ENCODE data around the gene ADPRHL1.

DNA sequence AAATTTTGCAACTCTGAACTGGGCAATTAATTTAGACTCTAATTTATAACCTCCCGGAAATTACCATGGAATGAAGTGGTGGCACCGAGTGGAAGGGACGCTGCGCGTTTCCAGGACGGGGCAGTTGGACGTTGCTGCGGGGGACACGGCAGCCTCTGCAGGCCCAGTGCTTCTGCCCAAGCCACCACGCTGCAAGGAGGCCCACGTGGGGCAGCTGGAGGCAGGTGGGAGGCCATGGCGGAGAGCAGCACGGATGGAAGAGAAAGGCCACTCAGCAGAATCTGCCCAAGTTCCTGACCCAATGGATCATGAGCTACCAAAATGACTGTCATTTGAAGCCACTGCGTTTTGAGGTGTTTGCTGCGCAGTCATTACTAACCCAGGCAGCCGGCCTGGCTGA is 11.2 kb upstream of the ADPRHL1 start:
- no peak for TF ChIP-seq TAF1 (IDR thresholded peaks at IDR 0.05; ENCODE audit: low read depth)
- TF ChIP-seq YY1 (IDR thresholded peaks at IDR 0.05; ENCODE audit: low read depth) = no peak
- TF ChIP-seq ZBTB7A (IDR thresholded peaks at IDR 0.05; ENCODE audit: low read depth) = no peak
- no peak for TF ChIP-seq TCF12 (IDR thresholded peaks at IDR 0.05; ENCODE audit: low read depth)
- no peak for TF ChIP-seq EGR1 (IDR thresholded peaks at IDR 0.05)
- TF ChIP-seq FOXM1 (IDR thresholded peaks at IDR 0.05; ENCODE audit: borderline replicate concordance, low read depth) = no peak
- no peak for TF ChIP-seq TEAD4 (IDR thresholded peaks at IDR 0.05)
- no peak for TF ChIP-seq EP300 (IDR thresholded peaks at IDR 0.05; ENCODE audit: borderline replicate concordance)
- TF ChIP-seq, protein P1, sequence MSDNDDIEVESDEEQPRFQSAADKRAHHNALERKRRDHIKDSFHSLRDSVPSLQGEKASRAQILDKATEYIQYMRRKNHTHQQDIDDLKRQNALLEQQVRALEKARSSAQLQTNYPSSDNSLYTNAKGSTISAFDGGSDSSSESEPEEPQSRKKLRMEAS (IDR thresholded peaks at IDR 0.05) = no peak
- TF ChIP-seq NFIC (IDR thresholded peaks at IDR 0.05) = no peak
- TF ChIP-seq, protein P2, sequence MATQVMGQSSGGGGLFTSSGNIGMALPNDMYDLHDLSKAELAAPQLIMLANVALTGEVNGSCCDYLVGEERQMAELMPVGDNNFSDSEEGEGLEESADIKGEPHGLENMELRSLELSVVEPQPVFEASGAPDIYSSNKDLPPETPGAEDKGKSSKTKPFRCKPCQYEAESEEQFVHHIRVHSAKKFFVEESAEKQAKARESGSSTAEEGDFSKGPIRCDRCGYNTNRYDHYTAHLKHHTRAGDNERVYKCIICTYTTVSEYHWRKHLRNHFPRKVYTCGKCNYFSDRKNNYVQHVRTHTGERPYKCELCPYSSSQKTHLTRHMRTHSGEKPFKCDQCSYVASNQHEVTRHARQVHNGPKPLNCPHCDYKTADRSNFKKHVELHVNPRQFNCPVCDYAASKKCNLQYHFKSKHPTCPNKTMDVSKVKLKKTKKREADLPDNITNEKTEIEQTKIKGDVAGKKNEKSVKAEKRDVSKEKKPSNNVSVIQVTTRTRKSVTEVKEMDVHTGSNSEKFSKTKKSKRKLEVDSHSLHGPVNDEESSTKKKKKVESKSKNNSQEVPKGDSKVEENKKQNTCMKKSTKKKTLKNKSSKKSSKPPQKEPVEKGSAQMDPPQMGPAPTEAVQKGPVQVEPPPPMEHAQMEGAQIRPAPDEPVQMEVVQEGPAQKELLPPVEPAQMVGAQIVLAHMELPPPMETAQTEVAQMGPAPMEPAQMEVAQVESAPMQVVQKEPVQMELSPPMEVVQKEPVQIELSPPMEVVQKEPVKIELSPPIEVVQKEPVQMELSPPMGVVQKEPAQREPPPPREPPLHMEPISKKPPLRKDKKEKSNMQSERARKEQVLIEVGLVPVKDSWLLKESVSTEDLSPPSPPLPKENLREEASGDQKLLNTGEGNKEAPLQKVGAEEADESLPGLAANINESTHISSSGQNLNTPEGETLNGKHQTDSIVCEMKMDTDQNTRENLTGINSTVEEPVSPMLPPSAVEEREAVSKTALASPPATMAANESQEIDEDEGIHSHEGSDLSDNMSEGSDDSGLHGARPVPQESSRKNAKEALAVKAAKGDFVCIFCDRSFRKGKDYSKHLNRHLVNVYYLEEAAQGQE (IDR thresholded peaks at IDR 0.05; ENCODE audit: low read depth) = no peak
